ENCODE measurements around the gene SLC24A3.

DNA sequence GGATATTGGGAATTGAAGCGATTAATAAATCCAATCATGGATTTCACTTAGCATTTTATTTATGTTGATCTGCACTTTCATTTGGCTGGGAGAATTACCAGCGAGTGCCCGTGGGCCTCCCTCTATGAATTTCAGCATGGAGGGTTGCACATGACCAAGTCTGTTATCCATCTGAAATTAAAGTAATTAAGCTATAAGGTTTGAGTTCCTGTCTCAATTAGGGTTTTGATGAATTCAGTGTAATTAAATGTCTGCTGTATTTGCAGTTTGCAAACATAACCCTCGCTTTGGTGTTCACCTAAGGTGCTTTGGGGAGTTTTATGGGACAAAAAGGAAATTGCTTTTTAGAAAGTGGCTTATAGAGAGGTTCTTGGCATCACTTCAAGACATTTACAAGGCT, 375.8 kb downstream of the SLC24A3 start:
- TF ChIP-seq, protein P1, sequence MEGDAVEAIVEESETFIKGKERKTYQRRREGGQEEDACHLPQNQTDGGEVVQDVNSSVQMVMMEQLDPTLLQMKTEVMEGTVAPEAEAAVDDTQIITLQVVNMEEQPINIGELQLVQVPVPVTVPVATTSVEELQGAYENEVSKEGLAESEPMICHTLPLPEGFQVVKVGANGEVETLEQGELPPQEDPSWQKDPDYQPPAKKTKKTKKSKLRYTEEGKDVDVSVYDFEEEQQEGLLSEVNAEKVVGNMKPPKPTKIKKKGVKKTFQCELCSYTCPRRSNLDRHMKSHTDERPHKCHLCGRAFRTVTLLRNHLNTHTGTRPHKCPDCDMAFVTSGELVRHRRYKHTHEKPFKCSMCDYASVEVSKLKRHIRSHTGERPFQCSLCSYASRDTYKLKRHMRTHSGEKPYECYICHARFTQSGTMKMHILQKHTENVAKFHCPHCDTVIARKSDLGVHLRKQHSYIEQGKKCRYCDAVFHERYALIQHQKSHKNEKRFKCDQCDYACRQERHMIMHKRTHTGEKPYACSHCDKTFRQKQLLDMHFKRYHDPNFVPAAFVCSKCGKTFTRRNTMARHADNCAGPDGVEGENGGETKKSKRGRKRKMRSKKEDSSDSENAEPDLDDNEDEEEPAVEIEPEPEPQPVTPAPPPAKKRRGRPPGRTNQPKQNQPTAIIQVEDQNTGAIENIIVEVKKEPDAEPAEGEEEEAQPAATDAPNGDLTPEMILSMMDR (optimal IDR thresholded peaks at IDR 0.05 in 1 of 3, IDR thresholded peaks at IDR 0.05 in 1 of 3, conservative IDR thresholded peaks at IDR 0.05 in 1 of 3; ENCODE audit: extremely low read depth in 1 of 3, insufficient read depth in 2 of 3, low read length in 3 of 3): no peak
- TF ChIP-seq EZH2 (IDR thresholded peaks at IDR 0.05; ENCODE audit: low read length): no peak
